SK-N-SH (cell line): ENCODE measurements around the gene YBX2. TPM values are rescaled to one million over a fixed set of nuclear protein-coding genes. Genes with fewer than 3 reads are reported as not detected.
"Not testable (repeated sequence)": the region's sequence is repeated elsewhere in the genome, so short reads cannot be mapped to it uniquely, and the experiment has no call there.

Source experiments
- CTCF ChIA-PET: fragments of 300-600, 350-600 bp; formaldehyde crosslinking; extraction: SDS; loops from one replicate; lab custom pipeline; 2021; lab: Yijun Ruan, JAX
- POLR2A ChIA-PET: fragments of 350-600 bp; sonication (Branson Sonifier 250); formaldehyde crosslinking; extraction: SDS; loops from one replicate; lab custom pipeline; 2020; ENCODE audit warnings: antibody characterized with exemption, inconsistent platforms; lab: Yijun Ruan, JAX
- DNase-seq: peaks from one replicate; pipeline ENCODE4 v3.0.0; 2012
- H2AFZ ChIP-seq: fragments of 200-600 bp; sonication (generic); 2 replicates; pipeline ENCODE4 v1.8.1; 2016; ENCODE audit warnings: antibody characterized with exemption, mild to moderate bottlenecking, low read depth
- H3F3A ChIP-seq: fragments of 200-600 bp; sonication (generic); replicated peaks from 2 replicates; pipeline ENCODE3; 2016; ENCODE audit warnings: antibody characterized with exemption, mild to moderate bottlenecking; ENCODE audit not compliant: insufficient read depth
- H3K27ac ChIP-seq, 2 experiments: fragments of 200-500 bp in 1 of 2; fragments of 200-600 bp in 1 of 2; sonication (Bioruptor generic) in 1 of 2; sonication (generic), shearing (Covaris generic) in 1 of 2; 2 replicates each; pipeline versions ENCODE4 v1.5.1 to v1.6.1; 2014 to 2016; ENCODE audit warnings: low read depth in 2 of 2, inconsistent platforms in 1 of 2, low read length in 1 of 2, mild to moderate bottlenecking in 1 of 2, mixed read lengths in 1 of 2
- H3K27me3 ChIP-seq: fragments of 200-600 bp; sonication (generic), shearing (Covaris generic); 2 replicates; pipeline ENCODE4 v1.6.1; 2016; ENCODE audit warnings: mixed run types; ENCODE audit not compliant: insufficient read depth
- H3K36me3 ChIP-seq, 2 experiments: fragments of 200-500 bp in 1 of 2; fragments of 200-600 bp in 1 of 2; sonication (Bioruptor generic) in 1 of 2; sonication (generic) in 1 of 2; replicated peaks in 1 of 2; 2 replicates each; pipeline versions ENCODE3 to v1.5.1; 2014 to 2016; ENCODE audit warnings: low read length in 1 of 2, mild to moderate bottlenecking in 1 of 2; ENCODE audit not compliant: insufficient read depth in 2 of 2, control insufficient read depth in 1 of 2
- H3K4me1 ChIP-seq, 2 experiments: fragments of 200-500 bp in 1 of 2; fragments of 200-600 bp in 1 of 2; sonication (Bioruptor generic) in 1 of 2; sonication (generic), shearing (Covaris generic) in 1 of 2; 2 replicates each; pipeline versions ENCODE4 v1.5.1 to v1.6.1; 2014 to 2016; ENCODE audit warnings: low read depth in 1 of 2, low read length in 1 of 2, mixed run types in 1 of 2; ENCODE audit not compliant: insufficient read depth in 2 of 2, control insufficient read depth in 1 of 2
- H3K4me2 ChIP-seq: fragments of 200-600 bp; sonication (generic), shearing (Covaris generic); 2 replicates; pipeline ENCODE4 v1.6.1; 2017; ENCODE audit warnings: mixed run types
- H3K4me3 ChIP-seq, 2 experiments: fragments of 200-500 bp in 1 of 2; fragments of 200-600 bp in 1 of 2; sonication (Bioruptor generic) in 1 of 2; sonication (generic), shearing (Covaris generic) in 1 of 2; 2 replicates each; pipeline versions ENCODE4 v1.5.1 to v1.8.1; 2014 to 2016; ENCODE audit warnings: low read depth in 2 of 2, inconsistent platforms in 1 of 2, low read length in 1 of 2, mild to moderate bottlenecking in 1 of 2, mixed read lengths in 1 of 2, moderate library complexity in 1 of 2
- H3K79me2 ChIP-seq: fragments of 200-600 bp; sonication (generic); 2 replicates; pipeline ENCODE4 v1.8.1; 2017; ENCODE audit warnings: mild to moderate bottlenecking; ENCODE audit not compliant: insufficient read depth
- H3K9ac ChIP-seq: fragments of 200-600 bp; sonication (generic); 2 replicates; pipeline ENCODE4 v1.6.1; 2017; ENCODE audit warnings: mixed run types
- H3K9me2 ChIP-seq: fragments of 200-600 bp; sonication (generic); 2 replicates; pipeline ENCODE4 v1.6.1; 2017; ENCODE audit warnings: mixed run types
- H3K9me3 ChIP-seq: fragments of 200-600 bp; sonication (generic); 2 replicates; pipeline ENCODE4 v1.6.1; 2017; ENCODE audit warnings: mixed run types, mild to moderate bottlenecking, moderate library complexity
- H4K20me1 ChIP-seq: fragments of 200-600 bp; sonication (generic); 2 replicates; pipeline ENCODE4 v1.6.1; 2017; ENCODE audit warnings: mild to moderate bottlenecking, mixed run types; ENCODE audit not compliant: insufficient read depth
- FOXJ3 ChIP-seq: sonication (generic); formaldehyde crosslinking; IDR thresholded peaks from 2 replicates; pipeline ENCODE4 v1.5.1; 2020; ENCODE audit warnings: mild to moderate bottlenecking, missing genetic modification reagents
- MXI1 ChIP-seq: IDR thresholded peaks from 2 replicates; pipeline ENCODE4 v1.6.1; 2012; ENCODE audit warnings: mild to moderate bottlenecking, low read depth, low read length, improper control_type of control experiment
- RCOR1 ChIP-seq: fragments of 150-350 bp; IDR thresholded peaks from 2 replicates; pipeline ENCODE4 v1.6.1; 2017; ENCODE audit warnings: antibody characterized with exemption, low read length
- SMC3 ChIP-seq: IDR thresholded peaks from 2 replicates; pipeline ENCODE4 v1.6.1; 2012; ENCODE audit warnings: low read depth, low read length, improper control_type of control experiment
- TAF1 ChIP-seq: IDR thresholded peaks from 2 replicates; pipeline ENCODE4 v1.6.1; 2012; ENCODE audit warnings: low read depth, mild to moderate bottlenecking, low read length, moderate library complexity, borderline replicate concordance
- TEAD4 ChIP-seq: IDR thresholded peaks from 2 replicates; pipeline ENCODE4 v1.4.0; 2012; ENCODE audit warnings: mild to moderate bottlenecking, borderline replicate concordance; ENCODE audit not compliant: insufficient read depth
- WGBS: methylation state at CpG from one replicate; pipeline ENCODE4 v1.1.6; 2017; ENCODE audit warnings: low lambda C conversion rate; 5-methylcytosine and 5-hydroxymethylcytosine counted together
- polyA plus RNA-seq, 3 experiments: library from polyadenylated mRNA; depleted of rRNA; stranded (reverse); fragments of >200 nt; gene quantifications; 2 replicates each; pipeline ENCODE4 v1.2.3, GENCODE V29; 2012
- TF ChIP-seq, protein P1 (sequence below): IDR thresholded peaks from 2 replicates; pipeline ENCODE4; 2012
- TF ChIP-seq, protein P2 (sequence below): fragments of 150-350 bp; IDR thresholded peaks from 2 replicates; pipeline ENCODE4 v1.6.1; 2016; ENCODE audit warnings: mild to moderate bottlenecking, low read depth, low read length
- TF ChIP-seq, protein P3 (sequence below): IDR thresholded peaks from 2 replicates; pipeline ENCODE4 v1.4.0; 2012; ENCODE audit warnings: low read depth, borderline replicate concordance

Gene YBX2
- polyA plus RNA-seq, 1 of the 3 experiments (the other 2 are of a cell fraction) = 0.54 TPM

DNA sequence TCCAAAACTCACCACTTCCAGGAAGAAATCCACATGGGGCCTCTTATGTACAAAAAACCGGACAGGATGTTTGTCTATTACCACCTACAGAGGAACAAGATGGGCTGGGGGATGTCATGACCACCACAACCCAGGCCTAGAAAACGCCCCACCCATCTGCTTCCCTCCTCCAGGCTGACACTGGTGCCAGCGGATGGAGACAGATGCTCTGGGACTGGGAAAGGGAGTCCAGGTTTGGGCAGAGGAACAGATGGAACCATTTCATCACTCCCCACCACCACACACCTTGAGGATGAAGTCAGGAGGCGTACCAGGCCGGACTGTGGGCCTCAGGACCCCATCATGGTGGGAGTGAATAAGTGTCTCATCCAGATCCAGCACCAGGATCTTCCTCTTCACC lies 47.7 kb downstream of the YBX2 start (continued):
- TF ChIP-seq, protein P1, sequence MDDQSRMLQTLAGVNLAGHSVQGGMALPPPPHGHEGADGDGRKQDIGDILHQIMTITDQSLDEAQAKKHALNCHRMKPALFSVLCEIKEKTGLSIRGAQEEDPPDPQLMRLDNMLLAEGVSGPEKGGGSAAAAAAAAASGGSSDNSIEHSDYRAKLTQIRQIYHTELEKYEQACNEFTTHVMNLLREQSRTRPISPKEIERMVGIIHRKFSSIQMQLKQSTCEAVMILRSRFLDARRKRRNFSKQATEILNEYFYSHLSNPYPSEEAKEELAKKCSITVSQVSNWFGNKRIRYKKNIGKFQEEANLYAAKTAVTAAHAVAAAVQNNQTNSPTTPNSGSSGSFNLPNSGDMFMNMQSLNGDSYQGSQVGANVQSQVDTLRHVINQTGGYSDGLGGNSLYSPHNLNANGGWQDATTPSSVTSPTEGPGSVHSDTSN = no peak
- TF ChIP-seq RCOR1 (no peak), TEAD4 (no peak), MXI1 (no peak), FOXJ3 (no peak)
- TF ChIP-seq, protein P2, sequence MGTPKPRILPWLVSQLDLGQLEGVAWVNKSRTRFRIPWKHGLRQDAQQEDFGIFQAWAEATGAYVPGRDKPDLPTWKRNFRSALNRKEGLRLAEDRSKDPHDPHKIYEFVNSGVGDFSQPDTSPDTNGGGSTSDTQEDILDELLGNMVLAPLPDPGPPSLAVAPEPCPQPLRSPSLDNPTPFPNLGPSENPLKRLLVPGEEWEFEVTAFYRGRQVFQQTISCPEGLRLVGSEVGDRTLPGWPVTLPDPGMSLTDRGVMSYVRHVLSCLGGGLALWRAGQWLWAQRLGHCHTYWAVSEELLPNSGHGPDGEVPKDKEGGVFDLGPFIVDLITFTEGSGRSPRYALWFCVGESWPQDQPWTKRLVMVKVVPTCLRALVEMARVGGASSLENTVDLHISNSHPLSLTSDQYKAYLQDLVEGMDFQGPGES = no peak
- TF ChIP-seq, protein P3, sequence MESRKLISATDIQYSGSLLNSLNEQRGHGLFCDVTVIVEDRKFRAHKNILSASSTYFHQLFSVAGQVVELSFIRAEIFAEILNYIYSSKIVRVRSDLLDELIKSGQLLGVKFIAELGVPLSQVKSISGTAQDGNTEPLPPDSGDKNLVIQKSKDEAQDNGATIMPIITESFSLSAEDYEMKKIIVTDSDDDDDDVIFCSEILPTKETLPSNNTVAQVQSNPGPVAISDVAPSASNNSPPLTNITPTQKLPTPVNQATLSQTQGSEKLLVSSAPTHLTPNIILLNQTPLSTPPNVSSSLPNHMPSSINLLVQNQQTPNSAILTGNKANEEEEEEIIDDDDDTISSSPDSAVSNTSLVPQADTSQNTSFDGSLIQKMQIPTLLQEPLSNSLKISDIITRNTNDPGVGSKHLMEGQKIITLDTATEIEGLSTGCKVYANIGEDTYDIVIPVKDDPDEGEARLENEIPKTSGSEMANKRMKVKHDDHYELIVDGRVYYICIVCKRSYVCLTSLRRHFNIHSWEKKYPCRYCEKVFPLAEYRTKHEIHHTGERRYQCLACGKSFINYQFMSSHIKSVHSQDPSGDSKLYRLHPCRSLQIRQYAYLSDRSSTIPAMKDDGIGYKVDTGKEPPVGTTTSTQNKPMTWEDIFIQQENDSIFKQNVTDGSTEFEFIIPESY = no peak

DNA sequence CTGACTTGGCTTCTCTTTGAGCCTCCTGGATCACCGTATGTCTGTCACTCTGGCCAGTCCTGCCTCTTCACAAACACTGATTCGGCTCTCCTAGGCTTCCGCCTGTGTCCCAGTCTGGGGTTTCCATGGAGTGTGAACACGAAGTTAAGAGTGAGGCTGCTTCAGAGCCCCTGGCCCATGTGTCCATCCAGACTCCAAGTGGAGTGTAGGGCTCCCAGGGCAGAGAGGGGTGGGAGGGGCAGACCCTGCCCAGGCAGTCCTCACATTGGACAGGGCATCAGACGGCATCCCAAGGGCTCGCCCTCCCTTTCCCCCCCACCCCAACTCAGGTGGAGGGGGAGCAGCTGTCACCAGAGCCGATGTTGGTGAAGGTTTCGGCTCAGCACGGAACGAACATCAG lies 50.6 kb downstream of the YBX2 start:
- not testable (repeated sequence) for H3K9me3 ChIP-seq, H3K4me3 ChIP-seq, DNase-seq, H2AFZ ChIP-seq, H3K4me2 ChIP-seq, H3K9me2 ChIP-seq, H3K27ac ChIP-seq, H3K9ac ChIP-seq, H4K20me1 ChIP-seq, H3K27me3 ChIP-seq
- Histone ChIP-seq H3K79me2 (peaks cover 62% of the 10 kb centered on the region), H3K4me1 (peaks cover 12 to 19% of the 10 kb centered on the region in 2 experiments; a peak in 3 of 4 replicates), H3K36me3 (peaks cover 31 to 44% of the 10 kb centered on the region in 2 experiments), H3F3A (peaks cover 43% of the 10 kb centered on the region)
- ChIA-PET CTCF (interaction anchor here (0.9 to 3.7 kb wide), 3 partner anchors 24 to 107 kb away, joined by 3 to 15 read pairs (median 3); partner anchors contain the start of genes ACADVL and DLG4), POLR2A (interaction anchor here (0.6 to 1.8 kb wide), 2 partner anchors 9 to 60 kb away, joined by 5 to 7 read pairs; partner anchors contain the start of gene DVL2)
- WGBS = 89% methylated on average over 8 of the region's 10 CpGs

DNA sequence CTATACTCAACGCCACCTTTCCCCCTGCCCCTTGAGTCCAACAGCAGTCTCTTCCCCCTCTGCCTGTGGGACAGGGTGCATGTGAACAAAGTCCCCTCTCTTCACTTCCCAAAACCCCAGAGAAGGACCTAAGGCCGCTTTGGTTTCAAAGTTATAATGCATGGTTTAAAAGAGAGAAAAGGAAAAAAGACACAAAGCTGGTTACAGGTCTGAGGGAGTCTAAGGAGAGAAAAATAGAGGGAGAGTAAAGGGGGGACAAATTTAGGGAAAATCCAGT lies 51.0 kb downstream of the YBX2 start:
- Histone ChIP-seq H3K36me3 (peaks cover 31 to 44% of the 10 kb centered on the region in 2 experiments), H3K27ac (peak overlapping the region; percentile 88 to 99), H2AFZ (no peak overlapping the region), H3K27me3 (no peaks in the 10 kb centered on the region), H3K79me2 (peaks cover 61% of the 10 kb centered on the region), H3K4me2 (peak overlapping the region; percentile 79), H3K9me2 (no peaks in the 10 kb centered on the region), H3K9ac (peak overlapping the region; percentile 97), H4K20me1 (no peaks in the 10 kb centered on the region), H3K4me1 (peaks cover 12 to 19% of the 10 kb centered on the region in 2 experiments; a peak in 3 of 4 replicates), H3F3A (peaks cover 43% of the 10 kb centered on the region), H3K9me3 (no peaks in the 10 kb centered on the region), H3K4me3 (peak overlapping the region; percentile 80 to 98)
- 71% methylated on average over 2 of the region's 2 CpGs for WGBS
- CTCF ChIA-PET = interaction anchor here (1.0 to 5.6 kb wide), 5 partner anchors 8 to 108 kb away, joined by 3 to 35 read pairs (median 6); partner anchors contain the start of genes ACADVL, CTDNEP1, DLG4 and ELP5
- TF ChIP-seq SMC3 (no peak), TAF1 (no peak)
- DNase-seq = no peak
- POLR2A ChIA-PET = interaction anchor here (1.2 to 1.8 kb wide), 4 partner anchors 8 to 28 kb away, joined by 5 to 7 read pairs (median 6); partner anchors contain the start of genes CTDNEP1, DVL2 and ELP5
